Measurements from ENCODE around the gene MCHR1. TPM values are rescaled to one million over a fixed set of nuclear protein-coding genes. Genes with fewer than 3 reads are reported as not detected.
A peak's percentile ranks its signal among the peaks of the same experiment; 100 is the strongest.
"Not testable (repeated sequence)": the region's sequence is repeated elsewhere in the genome, so short reads cannot be mapped to it uniquely, and the experiment has no call there.

The MCHR1 gene
- total RNA-seq, 1 donor from 2014 or later = 3.2 TPM

GRCh38 chr22:40653361-40653760 is 25.9 kb upstream of the MCHR1 start:
- no peak for TF ChIP-seq CTCF (IDR thresholded peaks at IDR 0.05; ENCODE audit: unreplicated experiment)
- Mint-ChIP-seq H3K27me3 (ENCODE audit: low read depth) (no peaks in the 10 kb centered on the region), H3K4me1 (peaks cover 39% of the 10 kb centered on the region), H3K9me3 (no peaks in the 10 kb centered on the region), H3K4me3 (no peak overlapping the region), H3K27ac (peak overlapping the region; percentile 59), H3K36me3 (no peaks in the 10 kb centered on the region)
- DNase-seq (ENCODE audit: low spot score in 2 of 2, unreplicated experiment in 2 of 2) = no peak

GRCh38 chr22:40654522-40655167 is 24.6 kb upstream of the MCHR1 start:
- TF ChIP-seq CTCF (IDR thresholded peaks at IDR 0.05; ENCODE audit: unreplicated experiment) = no peak
- no peaks in the 10 kb centered on the region for H3K27me3 Mint-ChIP-seq (ENCODE audit: low read depth)
- H3K4me1 Mint-ChIP-seq = peaks cover 38% of the 10 kb centered on the region
- H3K4me3 Mint-ChIP-seq = no peak overlapping the region
- H3K9me3 Mint-ChIP-seq = peaks cover 3% of the 10 kb centered on the region
- DNase-seq (ENCODE audit: low spot score in 2 of 2, unreplicated experiment in 2 of 2) = peak in 1 of 2 experiments; percentile 62
- no peaks in the 10 kb centered on the region for H3K36me3 Mint-ChIP-seq
- H3K27ac Mint-ChIP-seq = peak overlapping the region; percentile 92

- H3K4me1 Mint-ChIP-seq = peaks cover 37% of the 10 kb centered on the region
- not testable (repeated sequence) for H3K9me3 Mint-ChIP-seq; H3K4me3 Mint-ChIP-seq; H3K27me3 Mint-ChIP-seq (ENCODE audit: low read depth); DNase-seq (ENCODE audit: low spot score in 2 of 2, unreplicated experiment in 2 of 2); H3K36me3 Mint-ChIP-seq; H3K27ac Mint-ChIP-seq
Observed at GRCh38 chr22:40655941-40656340, 23.3 kb upstream of the MCHR1 start.

- H3K4me1 Mint-ChIP-seq = peaks cover 32% of the 10 kb centered on the region
- H3K4me3 Mint-ChIP-seq; DNase-seq (ENCODE audit: low spot score in 2 of 2, unreplicated experiment in 2 of 2); H3K36me3 Mint-ChIP-seq; H3K9me3 Mint-ChIP-seq; H3K27ac Mint-ChIP-seq; H3K27me3 Mint-ChIP-seq (ENCODE audit: low read depth): not testable (repeated sequence)
Observed at GRCh38 chr22:40656651-40657050, 22.6 kb upstream of the MCHR1 start.

- H3K9me3 Mint-ChIP-seq = peaks cover 3% of the 10 kb centered on the region
- no peak overlapping the region for H3K27ac Mint-ChIP-seq
- no peaks in the 10 kb centered on the region for H3K36me3 Mint-ChIP-seq
- H3K4me3 Mint-ChIP-seq = no peak overlapping the region
- no peak for DNase-seq (ENCODE audit: low spot score in 2 of 2, unreplicated experiment in 2 of 2)
- TF ChIP-seq CTCF (IDR thresholded peaks at IDR 0.05; ENCODE audit: unreplicated experiment) = no peak
- H3K4me1 Mint-ChIP-seq = peaks cover 12% of the 10 kb centered on the region
- no peaks in the 10 kb centered on the region for H3K27me3 Mint-ChIP-seq (ENCODE audit: low read depth)
Observed at GRCh38 chr22:40659166-40659565, 20.1 kb upstream of the MCHR1 start.

- H3K27ac Mint-ChIP-seq = no peak overlapping the region
Observed at GRCh38 chr22:40660730-40661129, 18.6 kb upstream of the MCHR1 start.

More at GRCh38 chr22:40660730-40661129, 18.6 kb upstream of the MCHR1 start:
- H3K27me3 Mint-ChIP-seq (ENCODE audit: low read depth) = no peaks in the 10 kb centered on the region
- H3K36me3 Mint-ChIP-seq = no peaks in the 10 kb centered on the region
- no peak for DNase-seq (ENCODE audit: low spot score in 2 of 2, unreplicated experiment in 2 of 2)
- no peak for TF ChIP-seq CTCF (IDR thresholded peaks at IDR 0.05; ENCODE audit: unreplicated experiment)
- peaks cover 3% of the 10 kb centered on the region for H3K9me3 Mint-ChIP-seq
- H3K4me3 Mint-ChIP-seq = no peak overlapping the region
- H3K4me1 Mint-ChIP-seq = peaks cover 8% of the 10 kb centered on the region
